CD14-positive monocyte (primary cell): ENCODE measurements around the gene YIF1B. TPM values are rescaled to one million over a fixed set of nuclear protein-coding genes. Genes with fewer than 3 reads are reported as not detected.
"Not testable (repeated sequence)": the region's sequence is repeated elsewhere in the genome, so short reads cannot be mapped to it uniquely, and the experiment has no call there.

ENCODE experiments used
- DNase-seq, 3 donors: peaks; one replicate each; pipeline ENCODE4 v3.0.0-alpha.2; 2011 to 2022
- H2AFZ ChIP-seq: 2 replicates; pipeline ENCODE4 v1.6.0; 2012; ENCODE audit warnings: mild to moderate bottlenecking, low read depth, low read length, inconsistent platforms; ENCODE audit not compliant: insufficient read depth, poor library complexity, severe bottlenecking
- H3K27ac ChIP-seq, 2 donors: 1 replicate in 1 of 2; 2 replicates in 1 of 2; pipeline ENCODE4 v1.5.1; 2012 to 2013; ENCODE audit warnings: low read length in 2 of 2, control low read depth in 1 of 2, inconsistent platforms in 1 of 2, low read depth in 1 of 2, mild to moderate bottlenecking in 1 of 2
- H3K27me3 ChIP-seq, 2 donors: one replicate each; pipeline versions ENCODE4 v1.6.0 to v1.6.1; 2011 to 2013; ENCODE audit warnings: low read length in 2 of 2; ENCODE audit not compliant: control insufficient read depth in 2 of 2, insufficient read depth in 2 of 2
- H3K36me3 ChIP-seq, 2 donors: replicated peaks in 1 of 2; 1 replicate in 1 of 2; 2 replicates in 1 of 2; pipeline versions ENCODE4 v1.5.1 to v1.6.1; 2012 to 2013; ENCODE audit warnings: low read length in 2 of 2, control low read depth in 1 of 2, inconsistent platforms in 1 of 2, mild to moderate bottlenecking in 1 of 2; ENCODE audit not compliant: insufficient read depth in 2 of 2, control insufficient read depth in 1 of 2
- H3K4me1 ChIP-seq, 2 donors: 1 replicate in 1 of 2; 2 replicates in 1 of 2; pipeline versions ENCODE4 v1.5.1 to v1.6.1; 2012 to 2013; ENCODE audit warnings: low read length in 2 of 2, control low read depth in 1 of 2, inconsistent platforms in 1 of 2, mild to moderate bottlenecking in 1 of 2, moderate library complexity in 1 of 2; ENCODE audit not compliant: insufficient read depth in 2 of 2, control insufficient read depth in 1 of 2
- H3K4me2 ChIP-seq: replicated peaks from 2 replicates; pipeline ENCODE3; 2012; ENCODE audit warnings: low read length, moderate library complexity, mild to moderate bottlenecking; ENCODE audit not compliant: poor library complexity, severe bottlenecking; ENCODE audit errors: extremely low read depth
- H3K4me3 ChIP-seq, 3 experiments: fragments of 200-600 bp in 1 of 3; sonication (generic) in 1 of 3; replicated peaks in 1 of 3; 1 replicate in 2 of 3; 2 replicates in 1 of 3; pipeline ENCODE4 v1.5.1; 2011 to 2013; ENCODE audit warnings: low read length in 3 of 3, mild to moderate bottlenecking in 3 of 3, control low read depth in 2 of 3, low read depth in 2 of 3, inconsistent platforms in 1 of 3, moderate library complexity in 1 of 3
- H3K79me2 ChIP-seq: 2 replicates; pipeline ENCODE4 v1.6.0; 2012; ENCODE audit warnings: mild to moderate bottlenecking, control low read depth, inconsistent platforms, low read length, moderate library complexity; ENCODE audit not compliant: insufficient read depth
- H3K9ac ChIP-seq: 2 replicates; pipeline ENCODE4 v1.6.0; 2017; ENCODE audit warnings: low read length, mild to moderate bottlenecking; ENCODE audit not compliant: insufficient read depth, poor library complexity, severe bottlenecking
- H3K9me3 ChIP-seq, 2 donors: replicated peaks in 1 of 2; 1 replicate in 1 of 2; 2 replicates in 1 of 2; pipeline versions ENCODE4 v1.5.1 to v1.6.1; 2012 to 2013; ENCODE audit warnings: low read length in 2 of 2, control low read depth in 1 of 2; ENCODE audit not compliant: control insufficient read depth in 1 of 2, insufficient read depth in 1 of 2
- H4K20me1 ChIP-seq: 2 replicates; pipeline ENCODE4 v1.6.0; 2012; ENCODE audit warnings: mild to moderate bottlenecking, low read length, control low read depth, moderate library complexity; ENCODE audit not compliant: insufficient read depth
- H3K27ac Mint-ChIP-seq, 7 donors: one replicate each; pipeline ENCODE4 v1.8.0; 2020; ENCODE audit warnings: mild to moderate bottlenecking in 7 of 7, mixed read lengths in 7 of 7, moderate library complexity in 6 of 7, inconsistent platforms in 2 of 7
- H3K27me3 Mint-ChIP-seq, 3 donors: one replicate each; pipeline ENCODE4 v1.8.0; 2021 to 2022; ENCODE audit warnings: low read depth in 3 of 3, mild to moderate bottlenecking in 3 of 3, mixed read lengths in 3 of 3, moderate library complexity in 3 of 3, inconsistent platforms in 1 of 3
- H3K36me3 Mint-ChIP-seq, 2 donors: one replicate each; pipeline ENCODE4 v1.8.0; 2020; ENCODE audit warnings: mixed read lengths in 2 of 2, inconsistent platforms in 1 of 2, mild to moderate bottlenecking in 1 of 2
- H3K4me1 Mint-ChIP-seq: one replicate; pipeline ENCODE4 v1.8.0; 2020; ENCODE audit warnings: mild to moderate bottlenecking, mixed read lengths
- H3K4me3 Mint-ChIP-seq, 2 donors: one replicate each; pipeline ENCODE4 v1.8.0; 2020; ENCODE audit warnings: mild to moderate bottlenecking in 2 of 2, mixed read lengths in 2 of 2, moderate library complexity in 1 of 2
- H3K9me3 Mint-ChIP-seq, 7 donors: one replicate each; pipeline ENCODE4 v1.8.0; 2020 to 2022; ENCODE audit warnings: mixed read lengths in 7 of 7, mild to moderate bottlenecking in 6 of 7, moderate library complexity in 6 of 7, inconsistent platforms in 2 of 7
- CTCF ChIP-seq: fragments of 200-600 bp; IDR thresholded peaks from one replicate; pipeline ENCODE4 v1.8.0; 2022; ENCODE audit warnings: antibody characterized with exemption, mild to moderate bottlenecking
- WGBS: methylation state at CpG from one replicate; pipeline ENCODE4 v1.1.5; 2013; ENCODE audit warnings: missing lambda C conversion rate; ENCODE audit not compliant: insufficient coverage; 5-methylcytosine and 5-hydroxymethylcytosine counted together
- intact Hi-C, 2 donors: fragments of 100-400 bp; cut with micrococcal nuclease; formaldehyde crosslinking; loops; one replicate each; pipeline versions ENCODE4 v1.15.0 to v1.15.1; 2023
- polyA plus RNA-seq, 3 donors: library from polyadenylated mRNA; depleted of rRNA in 1 of 3; unstranded in 2 of 3; stranded (reverse) in 1 of 3; fragments of 300-500 nt in 2 of 3; fragments of >200 nt in 1 of 3; fragmentation: Illumina TruSeq in 2 of 3; gene quantifications; 1 replicate in 2 of 3; 2 replicates in 1 of 3; pipeline ENCODE4 v1.2.3, GENCODE V29; 2012 to 2021

Gene YIF1B
- polyA plus RNA-seq, 3 donors: 79.4 to 90.5 (median 86.1) TPM

GRCh38 chr19:38346837-38347236 is 31.1 kb upstream of the YIF1B start:
- Histone ChIP-seq H3K27ac (no peak overlapping the region), H4K20me1 (no peaks in the 10 kb centered on the region), H3K4me3 (no peak overlapping the region), H3K79me2 (no peaks in the 10 kb centered on the region), H2AFZ (no peak overlapping the region), H3K36me3 (no peaks in the 10 kb centered on the region), H3K27me3 (no peaks in the 10 kb centered on the region), H3K9me3 (no peaks in the 10 kb centered on the region), H3K9ac (no peak overlapping the region), H3K4me1 (no peaks in the 10 kb centered on the region), H3K4me2 (no peak overlapping the region)
- Mint-ChIP-seq H3K27me3 (peaks cover 3 to 10% (median 7%) of the 10 kb centered on the region in 3 donors), H3K9me3 (no peaks in the 10 kb centered on the region), H3K4me3 (no peak overlapping the region), H3K36me3 (peaks cover 6 to 13% of the 10 kb centered on the region in 2 donors), H3K27ac (no peak overlapping the region), H3K4me1 (no peaks in the 10 kb centered on the region)
- intact Hi-C loops: no loop called here
- WGBS: no CpG with 5 or more reads among the region's 4 CpGs
- no peak for TF ChIP-seq CTCF
- no peak for DNase-seq

- Mint-ChIP-seq H3K4me1 (peaks cover 6% of the 10 kb centered on the region), H3K27me3 (peaks cover 0 to 2% (median 0%) of the 10 kb centered on the region in 3 donors), H3K4me3 (no peak overlapping the region), H3K9me3 (no peaks in the 10 kb centered on the region), H3K36me3 (peaks cover 17 to 32% of the 10 kb centered on the region in 2 donors), H3K27ac (peak overlapping the region in 1 of 7 donors; percentile 37)
- Histone ChIP-seq H3K36me3 (no peaks in the 10 kb centered on the region), H3K27me3 (no peaks in the 10 kb centered on the region), H4K20me1 (no peaks in the 10 kb centered on the region), H3K9ac (no peak overlapping the region), H2AFZ (no peak overlapping the region), H3K79me2 (no peaks in the 10 kb centered on the region), H3K4me3 (no peak overlapping the region), H3K4me2 (no peak overlapping the region), H3K9me3 (no peaks in the 10 kb centered on the region), H3K4me1 (peaks cover 6 to 12% of the 10 kb centered on the region in 2 donors), H3K27ac (no peak overlapping the region)
- no peak for TF ChIP-seq CTCF
- no peak for DNase-seq
- intact Hi-C loops: no loop called here
- WGBS: 96% methylated on average over 2 of the region's 2 CpGs
Observed at GRCh38 chr19:38340927-38341326, 25.2 kb upstream of the YIF1B start.

- not testable (repeated sequence) for H3K36me3 ChIP-seq, H3K27ac Mint-ChIP-seq, H3K27ac ChIP-seq, H3K9me3 Mint-ChIP-seq, DNase-seq, H3K4me1 Mint-ChIP-seq, H3K79me2 ChIP-seq, H2AFZ ChIP-seq, H3K4me3 ChIP-seq, H3K9ac ChIP-seq, H3K4me2 ChIP-seq, H3K27me3 Mint-ChIP-seq, H3K9me3 ChIP-seq, H3K4me3 Mint-ChIP-seq, H4K20me1 ChIP-seq, H3K27me3 ChIP-seq
- no CpG with 5 or more reads among the region's 4 CpGs for WGBS
- H3K36me3 Mint-ChIP-seq: peaks cover 12 to 32% of the 10 kb centered on the region in 2 donors
- peaks cover 6 to 12% of the 10 kb centered on the region in 2 donors for H3K4me1 ChIP-seq
- intact Hi-C loops: loop anchor here in 1 of 2 donors (5.0 kb wide), 1 partner anchor 432 kb away; the partner anchor contains the start of genes SIPA1L3 and WDR87
Observed at GRCh38 chr19:38339011-38339410, 23.3 kb upstream of the YIF1B start.
